Activated T-cell treated with anti-CD3 and anti-CD28 coated beads for 24 hours (primary cell): ENCODE data around the gene DOCK11.

Experiments
- DNase-seq: peaks from one replicate; pipeline ENCODE4 v3.0.0-alpha.2; 2020; ENCODE audit warnings: low read depth

The DOCK11 gene

GRCh38 chrX:118630848-118631247 lies 135.2 kb downstream of the DOCK11 start:
- DNase-seq = no peak

- no peak for DNase-seq
Measured at GRCh38 chrX:118631586-118631985, 136.0 kb downstream of the DOCK11 start.

- DNase-seq = no peak
Measured at GRCh38 chrX:118632862-118633261, 137.2 kb downstream of the DOCK11 start.

- DNase-seq = no peak
Measured at GRCh38 chrX:118633530-118633929, 137.9 kb downstream of the DOCK11 start.

- no peak for DNase-seq
Measured at GRCh38 chrX:118634336-118634735, 138.7 kb downstream of the DOCK11 start.

- DNase-seq = no peak
Measured at GRCh38 chrX:118637997-118638396, 142.4 kb downstream of the DOCK11 start.

- no peak for DNase-seq
Measured at GRCh38 chrX:118644378-118644777, 148.8 kb downstream of the DOCK11 start.

- DNase-seq = no peak
Measured at GRCh38 chrX:118652717-118653116, 157.1 kb downstream of the DOCK11 start.

- no peak for DNase-seq
Measured at GRCh38 chrX:118654331-118654730, 158.7 kb downstream of the DOCK11 start.

GRCh38 chrX:118655561-118656246 lies 160.1 kb downstream of the DOCK11 start:
- DNase-seq = no peak

- no peak for DNase-seq
Measured at GRCh38 chrX:118657413-118657812, 161.8 kb downstream of the DOCK11 start.

- no peak for DNase-seq
Measured at GRCh38 chrX:118660085-118660484, 164.5 kb downstream of the DOCK11 start.

GRCh38 chrX:118665204-118665603 lies 169.6 kb downstream of the DOCK11 start:
- no peak for DNase-seq

GRCh38 chrX:118666521-118666920 lies 170.9 kb downstream of the DOCK11 start:
- no peak for DNase-seq

- no peak for DNase-seq
Measured at GRCh38 chrX:118669435-118669834, 173.8 kb downstream of the DOCK11 start.

- no peak for DNase-seq
Measured at GRCh38 chrX:118675326-118675965, 179.8 kb downstream of the DOCK11 start.

- DNase-seq = no peak
Measured at GRCh38 chrX:118675966-118676349, 180.3 kb downstream of the DOCK11 start.

GRCh38 chrX:118677318-118677717 lies 181.7 kb downstream of the DOCK11 start:
- DNase-seq = no peak

GRCh38 chrX:118679290-118679689 lies 183.7 kb downstream of the DOCK11 start:
- DNase-seq = no peak

- no peak for DNase-seq
Measured at GRCh38 chrX:118682258-118683014, 186.8 kb downstream of the DOCK11 start.

- DNase-seq = no peak
Measured at GRCh38 chrX:118685393-118685792, 189.8 kb downstream of the DOCK11 start.

- no peak for DNase-seq
Measured at GRCh38 chrX:118688935-118689334, 193.3 kb downstream of the DOCK11 start.

- no peak for DNase-seq
Measured at GRCh38 chrX:118693843-118694242, 198.2 kb downstream of the DOCK11 start.
